Left ventricle myocardium superior (tissue), 1 donor: Measurements from ENCODE around the gene HRH1. TPM values are rescaled to one million over a fixed set of nuclear protein-coding genes. Genes with fewer than 3 reads are reported as not detected.

ENCODE experiments used
- ATAC-seq: fragments of 200-7000 bp; cut with Tn5 transposase; one replicate; pipeline ENCODE4 v1.9.1; 2020; ENCODE audit warnings: mild to moderate bottlenecking, moderate library complexity
- DNase-seq: peaks from one replicate; pipeline ENCODE4 v3.0.0-alpha.2; 2020
- intact Hi-C: fragments of 100-400 bp; cut with micrococcal nuclease; formaldehyde crosslinking; loops from one replicate; pipeline ENCODE4 v1.11.0; 2022
- total RNA-seq: library from RNA; stranded (reverse); fragmentation: NEBNext Ultra II Directional; extraction: Animal tissue kit (Norgen Biotek cat#: 25700); gene quantifications from one replicate; pipeline ENCODE4 v1.2.1, GENCODE V29; 2021
- donor health status: DM: no; HTN: yes; CAD: no; lungs with severe emphysema.

Gene HRH1
- total RNA-seq, 1 donor from 2014 or later, result 1.4 TPM

DNA sequence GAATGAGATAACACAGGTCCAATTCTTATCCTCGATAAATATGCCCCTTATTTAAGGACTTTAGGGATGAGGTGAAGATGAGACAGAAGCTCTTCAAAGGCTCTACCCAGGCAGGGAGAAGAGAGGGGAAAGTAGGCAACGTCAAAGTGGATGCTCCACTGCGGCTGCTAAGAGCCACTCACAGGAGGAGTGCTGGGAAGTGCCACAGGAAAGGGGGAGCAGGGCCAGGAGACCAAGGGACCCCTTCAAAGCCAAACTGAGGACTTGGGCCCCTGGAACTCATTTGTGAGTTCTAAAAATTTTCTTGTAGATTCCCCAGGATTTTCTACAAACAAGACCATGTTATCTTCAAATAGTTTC is 70.6 kb downstream of the HRH1 start:
- DNase-seq (no peak), ATAC-seq (peak; percentile 11)
- intact Hi-C loops, result no loop called here

DNA sequence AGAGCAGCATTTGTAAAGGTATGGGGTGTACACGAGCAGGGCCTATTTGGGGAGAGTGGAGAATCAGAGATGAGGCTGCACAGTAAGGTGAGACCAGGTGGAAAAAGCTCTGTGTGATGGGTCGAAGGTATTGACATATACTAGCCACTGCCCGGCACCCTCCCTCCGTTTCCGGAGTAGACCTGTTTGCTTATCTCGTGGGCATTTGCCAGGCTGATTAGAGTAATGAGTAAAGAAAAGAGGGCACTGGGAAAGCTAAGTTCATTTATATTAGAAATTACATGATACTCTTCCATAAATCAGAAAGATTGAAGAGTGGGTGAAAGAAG is 71.7 kb downstream of the HRH1 start:
- no peak for ATAC-seq
- no peak for DNase-seq
- intact Hi-C loops, result no loop called here

DNA sequence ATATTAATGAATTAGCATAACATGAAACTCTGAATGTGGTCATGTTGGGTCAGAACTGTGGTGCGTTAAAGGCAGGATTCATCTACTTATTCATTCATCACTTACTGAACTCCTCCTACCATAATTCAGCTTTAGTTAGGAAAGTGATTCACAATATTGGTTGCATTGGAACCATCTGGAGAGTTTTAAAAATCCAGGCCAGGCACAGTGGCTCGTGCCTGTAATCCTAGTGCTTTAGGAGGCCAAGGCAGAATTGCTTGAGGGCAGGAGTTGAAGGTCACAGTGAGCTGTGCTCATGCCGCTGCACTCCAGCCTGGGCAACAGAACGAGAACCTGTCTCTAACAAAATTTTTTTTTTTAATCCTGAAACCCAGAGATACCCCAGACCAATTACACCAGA is 73.7 kb downstream of the HRH1 start:
- DNase-seq (no peak), ATAC-seq (no peak)
- intact Hi-C loops, result no loop called here

DNA sequence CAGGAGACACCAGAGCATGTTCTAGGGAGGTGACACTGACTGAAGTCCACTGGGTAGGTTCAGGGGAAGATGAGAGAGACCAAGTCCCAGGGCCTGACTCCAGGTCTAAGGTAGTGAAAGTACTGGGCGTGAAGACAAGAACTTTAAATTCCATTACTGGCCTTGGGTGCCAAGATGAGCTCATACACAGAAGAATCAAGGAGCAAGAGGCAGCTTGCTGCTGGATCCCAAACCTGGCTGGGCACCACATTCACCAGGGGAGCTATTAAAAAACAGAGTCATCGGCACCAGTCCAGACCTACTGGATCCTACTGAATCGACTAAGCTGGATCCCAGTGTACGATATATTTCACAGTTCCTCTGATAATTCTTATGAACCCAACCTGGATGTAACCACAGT is 75.8 kb downstream of the HRH1 start:
- DNase-seq (no peak), ATAC-seq (no peak)
- intact Hi-C loops, result no loop called here

DNA sequence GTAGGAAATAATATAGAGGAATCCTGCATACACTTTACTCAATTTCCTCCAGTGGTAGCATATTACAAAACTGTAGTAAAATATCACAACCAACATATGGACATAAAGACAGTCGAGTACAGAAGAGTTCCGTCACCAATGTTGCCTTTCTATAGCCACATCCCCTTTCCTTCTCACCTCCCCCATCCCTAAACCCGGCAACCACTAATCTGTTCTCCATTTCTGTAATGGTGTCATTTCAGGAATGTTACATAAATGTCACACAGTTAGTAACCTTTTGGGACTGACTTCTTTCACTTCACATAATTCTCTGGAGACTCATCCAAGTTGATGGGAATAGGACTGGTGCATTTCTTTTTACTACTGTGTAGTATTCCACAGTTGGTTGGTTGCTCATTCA is 76.5 kb downstream of the HRH1 start:
- ATAC-seq, result no peak
- intact Hi-C loops, result no loop called here
- DNase-seq, result no peak

DNA sequence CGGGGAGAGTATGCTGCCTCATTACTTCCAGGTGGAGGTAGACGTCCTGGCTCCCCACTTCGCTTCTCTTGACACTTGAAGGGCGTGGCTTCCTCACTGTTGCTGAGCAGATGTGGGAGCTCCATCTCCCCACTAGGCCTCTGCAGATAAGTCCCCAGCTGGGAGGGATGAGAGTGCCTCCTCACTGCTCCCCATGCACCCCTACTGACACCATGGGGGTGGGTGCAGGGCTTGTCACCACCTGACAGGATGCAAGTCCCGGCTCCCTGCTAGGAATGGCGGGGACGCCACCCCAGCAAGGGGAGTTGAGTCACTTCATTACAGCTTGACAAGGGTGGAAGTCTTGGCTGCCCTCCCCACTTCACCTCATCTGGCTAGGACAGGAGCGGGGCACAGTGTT is 81.1 kb downstream of the HRH1 start:
- no peak for DNase-seq
- intact Hi-C loops, result loop anchor here (5.0 kb wide), 1 partner anchor 102 kb away; no protein-coding TSS in a partner anchor
- no peak for ATAC-seq

DNA sequence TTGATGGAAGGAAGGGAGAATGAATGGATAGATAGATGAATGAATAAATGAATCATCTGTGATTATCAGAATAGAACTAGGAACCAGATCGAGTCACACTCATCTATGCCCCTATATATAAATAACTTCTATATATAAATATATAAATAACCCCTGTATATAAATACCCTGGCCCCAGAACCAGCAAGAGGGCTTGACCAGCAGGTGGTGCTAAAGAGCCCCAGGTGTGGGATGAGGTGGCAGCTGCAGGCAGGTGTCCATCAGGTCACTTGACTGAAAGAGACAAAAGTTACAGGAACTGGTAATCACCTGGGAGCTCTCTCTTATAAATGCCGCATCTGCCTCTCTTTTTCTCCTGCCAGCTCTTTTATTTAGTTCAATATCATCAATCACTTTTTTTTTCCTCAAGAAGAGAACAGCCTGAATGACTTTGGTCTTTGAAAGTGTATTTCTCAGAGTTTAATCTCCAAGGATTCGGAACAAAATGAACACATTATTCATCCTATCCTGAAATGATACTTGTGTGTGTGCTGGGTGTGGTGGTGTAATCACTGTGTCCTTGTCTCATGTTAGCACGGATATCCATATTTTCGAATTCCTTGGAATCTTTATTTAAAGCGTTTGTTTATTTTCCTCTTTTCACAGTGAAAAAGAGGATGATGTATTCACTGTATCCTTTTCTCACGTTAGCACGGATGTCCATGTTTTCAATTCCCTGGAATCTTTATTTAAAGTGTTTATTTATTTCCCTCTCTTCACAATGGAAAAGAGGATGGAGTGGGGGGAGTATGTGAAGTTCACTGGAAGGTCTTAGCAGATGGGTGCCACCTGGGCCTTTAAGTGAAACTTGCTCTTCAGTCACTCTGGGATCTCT is 82.5 kb downstream of the HRH1 start:
- DNase-seq (peak; percentile 67), ATAC-seq (peak; percentile 52)
- intact Hi-C loops, result loop anchor here (5.0 kb wide), 1 partner anchor 100 kb away; no protein-coding TSS in a partner anchor

DNA sequence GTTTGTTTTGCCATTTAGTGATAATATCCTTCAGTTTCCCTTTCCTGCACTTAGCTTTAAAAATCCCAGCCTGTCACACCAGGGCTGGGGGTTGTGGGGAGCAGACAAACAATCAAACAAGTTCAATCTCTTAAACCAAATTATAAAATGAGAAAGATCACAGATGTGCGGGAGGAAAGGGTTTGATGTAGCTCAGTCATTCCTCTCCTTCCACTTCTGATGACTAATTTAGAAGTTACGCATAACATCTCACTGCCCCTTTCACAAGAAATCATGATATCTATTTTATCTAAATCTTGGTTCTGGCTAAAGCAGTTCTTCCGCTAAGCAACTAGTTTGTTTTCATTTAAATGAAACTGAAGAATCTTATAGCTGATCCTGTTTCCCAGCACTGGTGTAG is 83.8 kb downstream of the HRH1 start:
- no peak for ATAC-seq
- intact Hi-C loops, result loop anchor here (5.0 kb wide), 1 partner anchor 99 kb away; no protein-coding TSS in a partner anchor
- no peak for DNase-seq

DNA sequence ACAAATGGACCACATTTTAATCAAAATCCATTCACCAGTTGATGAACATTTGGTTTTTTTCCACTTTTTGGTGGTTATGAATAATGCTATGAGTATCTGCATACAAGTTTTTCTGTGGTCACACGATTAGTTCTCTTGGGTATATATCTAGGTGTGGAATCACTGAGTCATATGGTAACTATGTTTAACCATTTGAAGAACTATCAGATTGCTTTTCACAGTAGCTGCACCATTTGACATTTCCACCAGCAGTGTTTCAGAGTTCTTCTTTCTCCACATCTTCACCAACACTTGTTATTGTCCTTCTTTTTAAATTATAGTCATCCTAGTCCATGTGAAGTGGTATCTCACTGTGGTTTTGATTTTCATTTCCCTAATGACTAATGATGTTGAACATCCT is 84.6 kb downstream of the HRH1 start:
- intact Hi-C loops, result loop anchor here (5.0 kb wide), 1 partner anchor 98 kb away; no protein-coding TSS in a partner anchor
- no peak for DNase-seq
- ATAC-seq, result no peak

DNA sequence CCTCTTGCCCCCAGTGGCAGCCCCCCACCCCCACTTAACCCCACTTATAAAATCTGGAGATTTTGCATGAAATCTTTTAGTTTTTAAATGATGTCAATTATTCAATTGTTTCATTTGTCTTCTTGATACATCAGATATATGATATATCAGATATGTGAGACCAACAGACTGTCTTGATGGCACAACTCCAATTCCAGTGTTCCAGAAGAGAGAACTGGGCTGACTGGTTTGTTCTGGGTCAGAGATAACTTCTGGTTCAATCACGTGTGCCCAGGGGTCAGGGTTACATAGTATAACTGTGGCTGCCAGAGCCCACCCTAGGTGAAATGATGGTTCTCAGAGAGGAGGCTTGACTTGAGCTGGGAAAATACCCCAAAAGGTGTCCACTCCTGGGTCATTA is 85.5 kb downstream of the HRH1 start:
- intact Hi-C loops, result loop anchor here (5.0 kb wide), 1 partner anchor 98 kb away; no protein-coding TSS in a partner anchor

DNA sequence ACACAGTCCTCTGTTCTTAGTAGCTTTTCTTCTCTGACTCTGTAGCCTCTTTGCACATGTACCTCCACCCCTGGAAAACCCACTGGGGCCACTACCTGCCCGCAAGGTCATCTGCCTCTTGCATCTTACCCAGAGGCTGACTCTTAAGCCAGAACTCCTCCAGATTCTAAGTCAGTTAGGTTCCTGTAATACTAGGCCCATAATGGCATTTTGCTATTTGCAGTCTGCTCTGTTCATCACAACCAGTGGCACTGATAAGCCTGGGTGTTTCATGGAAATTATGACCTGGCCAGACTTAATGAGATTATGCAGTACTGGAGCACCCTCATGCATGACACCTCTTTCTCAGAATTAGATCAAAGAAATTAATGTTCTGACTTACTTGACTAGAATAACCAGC is 86.2 kb downstream of the HRH1 start:
- intact Hi-C loops, result no loop called here
- ATAC-seq (no peak), DNase-seq (no peak)

More for the DNA sequence above, 85.5 kb downstream of the HRH1 start:
- ATAC-seq, result no peak
- DNase-seq, result no peak

DNA sequence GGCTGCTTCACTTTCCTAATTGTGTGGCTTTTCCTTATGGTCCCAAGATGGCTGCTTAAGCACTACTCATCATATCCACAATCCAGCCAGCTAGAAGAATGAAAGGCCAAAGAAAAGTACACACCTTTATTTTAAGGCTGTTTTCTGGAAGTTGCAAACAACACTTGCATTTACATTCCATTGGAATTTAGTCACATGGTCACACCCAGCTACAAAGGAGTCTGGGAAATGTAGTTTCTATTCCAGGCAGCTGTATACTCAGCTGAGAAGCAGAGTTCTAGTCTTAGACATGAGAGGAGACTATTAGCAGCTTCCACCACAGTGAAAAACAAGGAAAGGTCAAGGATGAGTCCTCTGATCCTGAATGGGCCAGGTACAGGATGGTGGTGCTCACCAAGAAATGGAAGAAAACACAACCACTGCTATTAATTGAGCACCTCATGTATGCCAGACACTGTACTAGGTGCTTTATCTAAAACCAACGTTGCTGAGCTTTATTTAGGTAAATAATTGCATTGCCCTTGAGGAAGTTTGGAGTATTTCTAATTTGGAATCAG is 89.9 kb downstream of the HRH1 start:
- no peak for DNase-seq
- intact Hi-C loops, result no loop called here
- no peak for ATAC-seq

DNA sequence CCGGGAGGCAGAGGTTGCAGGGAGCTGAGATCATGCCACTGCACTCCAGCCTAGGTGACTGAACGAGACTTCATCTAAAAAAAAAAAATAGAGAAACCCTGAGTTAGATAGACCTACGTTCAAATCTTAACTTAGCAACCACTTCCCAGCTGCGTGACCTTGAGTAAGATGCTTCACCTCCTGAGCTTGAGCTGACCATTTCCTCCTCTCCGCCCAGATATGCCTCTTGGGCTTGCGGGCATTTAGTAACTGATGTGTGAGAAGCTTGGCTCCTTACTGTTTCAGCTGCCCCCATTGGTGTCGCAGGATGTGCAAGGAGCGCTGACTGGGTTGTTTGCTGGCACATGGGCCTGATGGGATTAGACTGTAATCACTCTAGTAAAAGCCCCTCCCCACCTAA is 91.0 kb downstream of the HRH1 start:
- intact Hi-C loops, result no loop called here
- no peak for DNase-seq
- no peak for ATAC-seq

DNA sequence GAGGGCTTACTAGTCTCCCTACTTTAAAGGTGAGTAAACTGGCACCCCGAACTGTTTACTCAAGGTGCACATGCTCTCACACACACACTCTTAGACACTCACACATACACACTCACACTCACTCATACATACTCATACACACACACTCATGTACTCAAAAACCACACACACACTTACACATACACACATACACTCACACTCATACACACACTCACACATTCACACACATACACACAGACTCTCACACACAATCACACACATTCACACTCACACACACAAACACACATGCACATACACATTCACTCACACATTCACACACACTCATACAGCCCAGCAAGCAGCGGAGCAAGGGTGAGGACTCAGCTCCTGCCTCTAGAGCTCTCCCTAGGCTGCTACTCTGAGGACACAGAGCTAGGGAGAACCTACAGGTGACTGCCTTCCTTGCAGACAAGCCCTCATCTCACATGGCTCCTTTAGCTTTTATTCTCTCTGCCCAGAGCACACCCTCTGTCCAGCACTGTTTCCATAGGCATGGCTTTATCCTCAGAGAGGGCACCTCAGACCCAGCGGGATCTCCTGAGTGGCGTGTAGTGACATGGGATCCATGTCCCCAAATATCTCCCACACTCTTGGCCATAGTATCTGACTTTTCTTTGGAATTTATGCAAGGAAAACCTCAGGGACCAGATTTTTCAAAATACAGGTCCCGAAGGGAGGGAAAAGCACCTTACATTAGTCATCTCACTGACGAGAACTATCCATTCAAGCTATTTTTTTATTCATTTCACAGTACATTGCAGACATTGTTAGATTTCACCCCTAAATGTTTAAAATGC is 91.8 kb downstream of the HRH1 start:
- no peak for ATAC-seq
- no peak for DNase-seq
- intact Hi-C loops, result no loop called here

DNA sequence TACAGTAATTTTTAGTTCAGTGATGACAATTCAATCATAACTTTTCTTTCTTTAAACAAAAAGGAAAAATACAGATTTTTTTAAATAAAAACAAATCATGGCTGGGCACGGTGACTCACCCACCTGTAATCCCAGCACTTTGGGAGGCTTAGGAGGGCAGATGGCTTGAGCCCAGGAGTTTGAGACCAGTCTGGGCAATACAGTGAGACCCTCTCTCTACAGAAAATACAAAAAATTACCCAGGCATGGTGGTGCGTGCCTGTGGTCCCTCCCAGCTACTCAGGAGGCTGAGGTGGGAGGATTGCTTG is 92.3 kb downstream of the HRH1 start:
- no peak for ATAC-seq
- intact Hi-C loops, result no loop called here
- no peak for DNase-seq

DNA sequence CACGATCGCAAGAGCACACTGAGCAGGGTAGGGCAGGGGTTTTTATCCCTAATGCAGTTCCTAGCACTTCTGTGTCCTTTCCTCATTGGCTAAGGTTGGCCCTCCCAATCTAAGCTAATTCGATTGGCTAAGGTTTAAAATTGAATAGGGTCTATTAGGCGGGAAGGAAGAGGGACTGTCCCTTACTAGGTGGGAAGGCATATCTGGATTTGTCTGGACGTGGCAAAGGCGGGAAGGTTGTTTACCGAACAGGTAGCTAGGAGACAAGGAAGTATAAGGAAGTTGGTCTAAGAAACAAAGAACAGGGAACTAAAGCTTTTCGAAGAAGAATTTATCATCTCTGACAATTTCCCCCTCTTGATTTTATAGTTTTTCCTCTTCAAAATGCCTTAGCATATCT is 93.1 kb downstream of the HRH1 start:
- DNase-seq (no peak), ATAC-seq (no peak)
- intact Hi-C loops, result no loop called here

DNA sequence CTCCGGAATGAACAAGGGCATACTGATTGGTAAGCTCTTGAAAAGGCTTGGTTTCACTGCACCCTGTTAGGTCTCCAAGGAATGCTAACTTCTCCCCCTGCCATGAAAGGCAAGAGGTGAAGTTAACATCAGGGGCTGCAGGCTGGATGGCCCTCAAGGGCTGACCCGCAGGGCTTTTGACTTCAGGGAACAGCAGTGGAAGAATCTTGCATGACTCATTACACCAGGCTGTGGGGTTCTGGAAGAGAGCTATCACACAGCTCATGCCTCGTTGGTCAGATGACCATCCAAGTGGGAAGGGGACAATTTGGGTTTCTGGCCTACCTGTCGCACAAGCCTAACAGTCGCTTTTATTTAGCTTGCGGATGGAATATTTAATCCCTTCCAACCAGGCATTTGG is 94.3 kb downstream of the HRH1 start:
- ATAC-seq, result no peak
- intact Hi-C loops, result no loop called here

DNA sequence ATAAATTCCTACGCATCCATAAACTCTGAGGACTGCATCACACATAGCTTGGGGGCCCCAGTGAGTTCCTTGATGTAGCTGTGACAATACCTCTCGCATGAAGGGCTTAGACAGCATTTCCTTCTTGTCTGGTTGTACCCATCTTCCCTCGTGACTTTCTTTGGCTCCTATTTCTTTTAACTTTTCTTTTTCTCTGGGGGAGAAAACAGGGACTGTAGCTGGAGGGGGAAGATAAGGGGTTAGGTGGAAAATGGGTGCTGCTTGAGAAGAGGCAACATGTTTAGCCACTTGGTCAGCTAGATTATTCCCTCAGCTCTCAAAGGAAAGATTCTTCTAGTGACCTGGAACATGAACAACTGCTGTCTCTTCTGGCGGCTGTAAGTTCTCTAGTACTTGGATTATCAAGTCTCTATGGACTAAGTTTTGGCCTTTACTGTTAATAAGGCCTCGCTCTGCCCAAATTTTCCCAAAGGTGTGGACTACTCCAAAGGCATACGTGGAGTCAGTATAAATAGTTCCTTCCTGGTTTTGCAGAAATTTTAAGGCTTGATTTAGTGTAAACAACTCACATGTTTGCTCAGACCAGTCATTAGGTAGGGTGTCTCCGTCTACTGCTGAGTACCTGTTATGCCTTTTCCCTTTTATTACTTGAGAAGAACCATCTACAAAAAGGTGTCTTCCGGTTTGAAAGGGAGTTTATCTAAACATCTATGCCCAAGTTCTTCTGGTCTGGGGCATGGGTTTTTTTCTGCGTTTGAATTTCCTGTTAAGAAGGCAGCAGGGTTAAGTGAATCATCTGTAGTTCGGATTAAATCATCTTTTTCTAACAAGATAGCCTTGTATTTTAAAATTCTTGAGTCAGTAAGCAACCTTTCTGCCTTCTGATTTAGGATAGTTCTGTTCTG is 96.9 kb downstream of the HRH1 start:
- DNase-seq, result no peak
- ATAC-seq, result no peak
- intact Hi-C loops, result no loop called here

More for the DNA sequence above, 94.3 kb downstream of the HRH1 start:
- DNase-seq, result no peak

DNA sequence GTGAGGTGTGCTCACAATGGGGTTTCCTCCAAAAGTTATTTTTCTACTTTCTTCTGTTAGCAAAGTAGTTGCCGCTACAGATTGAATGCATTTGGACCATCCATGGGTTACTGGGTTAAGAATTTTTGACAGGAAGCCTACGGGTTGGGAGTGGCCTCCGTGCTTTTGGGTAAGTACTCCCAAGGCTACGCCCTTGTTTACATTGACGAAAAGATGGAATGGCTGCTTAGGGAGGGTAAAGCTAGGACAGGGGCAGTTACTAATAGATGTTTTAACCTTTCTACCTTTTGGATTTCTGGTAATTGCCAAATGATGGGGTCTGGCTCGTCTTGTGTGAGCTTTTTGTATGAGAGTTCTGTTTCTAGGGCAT is 97.5 kb downstream of the HRH1 start:
- ATAC-seq, result no peak
- DNase-seq, result no peak
- intact Hi-C loops, result no loop called here
